ENCODE results near the gene FBXW12.

The FBXW12 gene

GRCh38 chr3:48429960-48430707 lies 58.1 kb downstream of the FBXW12 start, which contains the start of gene PLXNB1:
Gene PLXNB1, minus strand, starts transcription at chr3:48430086. Its CDS starts 5,475 bp downstream, at chr3:48424611.
- H3K4me1 ChIP-seq (ENCODE audit: control insufficient read depth, insufficient read depth, low read length): peaks cover 39% of the 10 kb centered on the region
- no peaks in the 10 kb centered on the region for H3K27me3 ChIP-seq (ENCODE audit: control insufficient read depth, insufficient read depth, low read length)
- H3K27ac ChIP-seq (ENCODE audit: low read depth, low read length): peak within 1 kb of the TSS; percentile 88
- H3K4me3 ChIP-seq (ENCODE audit: low read length): peak within 1 kb of the TSS; percentile 69
- peaks cover 5% of the 10 kb centered on the region for H3K36me3 ChIP-seq (ENCODE audit: control insufficient read depth, insufficient read depth, low read length)
- H3K9ac ChIP-seq (ENCODE audit: low read length): peak within 1 kb of the TSS; percentile 26

- peaks cover 5% of the 10 kb centered on the region for H3K36me3 ChIP-seq (ENCODE audit: control insufficient read depth, insufficient read depth, low read length)
- H3K4me1 ChIP-seq (ENCODE audit: control insufficient read depth, insufficient read depth, low read length): peaks cover 33% of the 10 kb centered on the region
- H3K27me3 ChIP-seq (ENCODE audit: control insufficient read depth, insufficient read depth, low read length): no peaks in the 10 kb centered on the region
- no peak overlapping the region for H3K4me3 ChIP-seq (ENCODE audit: low read length)
- peak overlapping the region; percentile 88 for H3K27ac ChIP-seq (ENCODE audit: low read depth, low read length)
- no peak overlapping the region for H3K9ac ChIP-seq (ENCODE audit: low read length)
Observed at GRCh38 chr3:48430708-48431101, 58.7 kb downstream of the FBXW12 start.

- H3K36me3 ChIP-seq (ENCODE audit: control insufficient read depth, insufficient read depth, low read length): peaks cover 5% of the 10 kb centered on the region
- H3K27ac ChIP-seq (ENCODE audit: low read depth, low read length): peak overlapping the region; percentile 88
- H3K9ac ChIP-seq (ENCODE audit: low read length): no peak overlapping the region
- H3K4me3 ChIP-seq (ENCODE audit: low read length): no peak overlapping the region
- H3K4me1 ChIP-seq (ENCODE audit: control insufficient read depth, insufficient read depth, low read length): peaks cover 26% of the 10 kb centered on the region
- H3K27me3 ChIP-seq (ENCODE audit: control insufficient read depth, insufficient read depth, low read length): no peaks in the 10 kb centered on the region
Observed at GRCh38 chr3:48431224-48432029, 59.4 kb downstream of the FBXW12 start.

GRCh38 chr3:48432411-48433371 lies 60.7 kb downstream of the FBXW12 start:
- H3K4me3 ChIP-seq (ENCODE audit: low read length): no peak overlapping the region
- no peaks in the 10 kb centered on the region for H3K27me3 ChIP-seq (ENCODE audit: control insufficient read depth, insufficient read depth, low read length)
- H3K9ac ChIP-seq (ENCODE audit: low read length): no peak overlapping the region
- peak overlapping the region; percentile 18 for H3K27ac ChIP-seq (ENCODE audit: low read depth, low read length)
- H3K4me1 ChIP-seq (ENCODE audit: control insufficient read depth, insufficient read depth, low read length): peaks cover 16% of the 10 kb centered on the region
- H3K36me3 ChIP-seq (ENCODE audit: control insufficient read depth, insufficient read depth, low read length): peaks cover 5% of the 10 kb centered on the region

- Histone ChIP-seq H3K4me3 (ENCODE audit: low read length) (no peak overlapping the region), H3K4me1 (ENCODE audit: control insufficient read depth, insufficient read depth, low read length) (peaks cover 9% of the 10 kb centered on the region)
Observed at GRCh38 chr3:48433472-48434118, 61.6 kb downstream of the FBXW12 start.

GRCh38 chr3:48434591-48435222 lies 62.7 kb downstream of the FBXW12 start:
- Histone ChIP-seq H3K4me3 (ENCODE audit: low read length) (no peak overlapping the region), H3K9ac (ENCODE audit: low read length) (no peak overlapping the region), H3K27ac (ENCODE audit: low read depth, low read length) (no peak overlapping the region), H3K36me3 (ENCODE audit: control insufficient read depth, insufficient read depth, low read length) (peaks cover 5% of the 10 kb centered on the region), H3K4me1 (ENCODE audit: control insufficient read depth, insufficient read depth, low read length) (peaks cover 12% of the 10 kb centered on the region), H3K27me3 (ENCODE audit: control insufficient read depth, insufficient read depth, low read length) (no peaks in the 10 kb centered on the region)

More at GRCh38 chr3:48433472-48434118, 61.6 kb downstream of the FBXW12 start:
- peaks cover 5% of the 10 kb centered on the region for H3K36me3 ChIP-seq (ENCODE audit: control insufficient read depth, insufficient read depth, low read length)
- H3K27ac ChIP-seq (ENCODE audit: low read depth, low read length): peak overlapping the region; percentile 18
- no peak overlapping the region for H3K9ac ChIP-seq (ENCODE audit: low read length)
- no peaks in the 10 kb centered on the region for H3K27me3 ChIP-seq (ENCODE audit: control insufficient read depth, insufficient read depth, low read length)

GRCh38 chr3:48435223-48435595 lies 63.2 kb downstream of the FBXW12 start:
- Histone ChIP-seq H3K4me1 (ENCODE audit: control insufficient read depth, insufficient read depth, low read length) (peaks cover 11% of the 10 kb centered on the region), H3K4me3 (ENCODE audit: low read length) (no peak overlapping the region), H3K36me3 (ENCODE audit: control insufficient read depth, insufficient read depth, low read length) (peaks cover 5% of the 10 kb centered on the region), H3K27ac (ENCODE audit: low read depth, low read length) (peak overlapping the region; percentile 38), H3K9ac (ENCODE audit: low read length) (peak overlapping the region; percentile 14), H3K27me3 (ENCODE audit: control insufficient read depth, insufficient read depth, low read length) (no peaks in the 10 kb centered on the region)

- Histone ChIP-seq H3K36me3 (ENCODE audit: control insufficient read depth, insufficient read depth, low read length) (peaks cover 5% of the 10 kb centered on the region), H3K4me3 (ENCODE audit: low read length) (no peak overlapping the region), H3K9ac (ENCODE audit: low read length) (no peak overlapping the region), H3K4me1 (ENCODE audit: control insufficient read depth, insufficient read depth, low read length) (peaks cover 8% of the 10 kb centered on the region), H3K27me3 (ENCODE audit: control insufficient read depth, insufficient read depth, low read length) (no peaks in the 10 kb centered on the region), H3K27ac (ENCODE audit: low read depth, low read length) (peak overlapping the region; percentile 38)
Observed at GRCh38 chr3:48435774-48436476, 63.9 kb downstream of the FBXW12 start.

- Histone ChIP-seq H3K27ac (ENCODE audit: low read depth, low read length) (no peak overlapping the region), H3K27me3 (ENCODE audit: control insufficient read depth, insufficient read depth, low read length) (no peaks in the 10 kb centered on the region), H3K9ac (ENCODE audit: low read length) (no peak overlapping the region), H3K4me1 (ENCODE audit: control insufficient read depth, insufficient read depth, low read length) (peaks cover 8% of the 10 kb centered on the region), H3K4me3 (ENCODE audit: low read length) (no peak overlapping the region), H3K36me3 (ENCODE audit: control insufficient read depth, insufficient read depth, low read length) (peaks cover 5% of the 10 kb centered on the region)
Observed at GRCh38 chr3:48436477-48436787, 64.4 kb downstream of the FBXW12 start.

- Histone ChIP-seq H3K9ac (ENCODE audit: low read length) (no peak overlapping the region), H3K4me1 (ENCODE audit: control insufficient read depth, insufficient read depth, low read length) (peaks cover 8% of the 10 kb centered on the region), H3K27ac (ENCODE audit: low read depth, low read length) (no peak overlapping the region), H3K36me3 (ENCODE audit: control insufficient read depth, insufficient read depth, low read length) (peaks cover 5% of the 10 kb centered on the region), H3K4me3 (ENCODE audit: low read length) (no peak overlapping the region), H3K27me3 (ENCODE audit: control insufficient read depth, insufficient read depth, low read length) (no peaks in the 10 kb centered on the region)
Observed at GRCh38 chr3:48436855-48437254, 64.8 kb downstream of the FBXW12 start.

- Histone ChIP-seq H3K27me3 (ENCODE audit: control insufficient read depth, insufficient read depth, low read length) (no peaks in the 10 kb centered on the region), H3K4me3 (ENCODE audit: low read length) (no peak overlapping the region), H3K9ac (ENCODE audit: low read length) (no peak overlapping the region), H3K36me3 (ENCODE audit: control insufficient read depth, insufficient read depth, low read length) (peaks cover 5% of the 10 kb centered on the region), H3K4me1 (ENCODE audit: control insufficient read depth, insufficient read depth, low read length) (peaks cover 8% of the 10 kb centered on the region), H3K27ac (ENCODE audit: low read depth, low read length) (no peak overlapping the region)
Observed at GRCh38 chr3:48437812-48438211, 65.8 kb downstream of the FBXW12 start.
